Activated CD4-positive, CD25-positive, alpha-beta regulatory T cell treated with anti-CD3 and anti-CD28 coated beads, Interleukin-2, amount 50 U/mL, for 16 hours (primary cell): Measurements from ENCODE around the gene ARHGAP1.

Experiments
- DNase-seq: peaks from one replicate; pipeline ENCODE4 v3.0.0-alpha.2; 2020; ENCODE audit warnings: low read depth, low spot score

The ARHGAP1 gene

DNA sequence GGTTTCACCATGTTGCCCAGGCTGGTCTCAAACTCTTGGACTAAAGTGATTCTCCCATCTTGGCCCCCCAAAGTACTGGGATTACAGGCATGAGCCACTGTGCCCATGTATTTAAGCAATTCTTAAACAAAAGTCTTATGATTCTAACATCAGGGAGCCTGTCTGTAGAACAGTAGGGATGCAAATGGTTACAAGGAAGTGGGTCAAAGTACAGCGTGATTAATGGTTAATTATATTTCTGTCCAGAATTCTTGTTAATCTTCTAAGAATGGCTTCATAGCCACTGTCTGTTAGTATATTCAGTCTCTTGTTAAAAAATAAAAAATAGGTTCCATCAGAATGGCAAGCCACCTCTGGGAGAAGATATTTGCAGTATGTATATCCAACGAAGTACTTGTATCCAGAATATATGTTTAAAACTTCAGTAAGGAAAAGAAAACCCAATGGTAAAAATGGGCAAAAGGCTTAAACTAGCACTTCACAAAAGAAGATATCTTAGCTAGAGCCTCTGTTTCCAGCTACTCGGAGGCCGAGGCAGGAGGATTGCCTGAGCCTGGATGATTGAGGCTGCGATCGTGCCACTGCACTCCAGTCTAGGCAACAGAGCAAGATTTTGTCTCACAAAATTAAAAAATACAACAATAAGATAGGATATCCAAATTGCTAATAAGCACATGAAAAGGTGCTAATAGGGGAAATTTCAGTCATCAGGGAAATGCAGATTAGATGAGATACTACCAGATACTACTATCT, 60.2 kb downstream of the ARHGAP1 start:
- DNase-seq = no peak

DNA sequence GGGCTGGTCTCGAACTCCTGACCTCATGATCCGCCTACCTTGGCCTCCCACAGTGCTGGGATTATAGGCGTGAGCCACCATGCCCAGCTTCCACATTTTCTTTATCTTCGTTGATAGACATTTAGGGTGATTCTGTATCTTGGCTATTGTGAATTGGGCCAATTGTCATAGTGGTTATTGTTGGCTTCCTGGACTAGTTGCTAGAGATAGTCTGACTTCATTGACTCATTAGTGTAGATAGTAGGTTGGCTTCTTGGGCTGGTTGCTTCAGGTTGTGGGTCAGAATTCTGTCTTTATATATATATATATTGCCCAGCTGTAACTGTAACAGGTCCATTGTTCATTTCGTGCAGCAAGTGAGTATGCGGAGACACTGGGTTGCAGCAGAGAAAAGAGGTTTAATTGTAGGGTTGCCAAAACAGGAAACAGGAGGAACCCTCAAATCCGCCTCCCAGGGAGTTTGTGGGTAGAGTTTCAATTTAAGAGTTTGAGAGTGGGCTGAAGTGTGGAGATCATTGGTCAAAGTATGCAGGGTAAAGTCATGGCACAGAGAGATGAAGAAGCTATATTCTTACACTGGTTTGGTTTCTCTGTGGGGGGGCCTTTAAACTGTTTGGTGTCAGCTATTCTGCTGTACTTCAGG, 61.1 kb downstream of the ARHGAP1 start:
- DNase-seq = no peak

DNA sequence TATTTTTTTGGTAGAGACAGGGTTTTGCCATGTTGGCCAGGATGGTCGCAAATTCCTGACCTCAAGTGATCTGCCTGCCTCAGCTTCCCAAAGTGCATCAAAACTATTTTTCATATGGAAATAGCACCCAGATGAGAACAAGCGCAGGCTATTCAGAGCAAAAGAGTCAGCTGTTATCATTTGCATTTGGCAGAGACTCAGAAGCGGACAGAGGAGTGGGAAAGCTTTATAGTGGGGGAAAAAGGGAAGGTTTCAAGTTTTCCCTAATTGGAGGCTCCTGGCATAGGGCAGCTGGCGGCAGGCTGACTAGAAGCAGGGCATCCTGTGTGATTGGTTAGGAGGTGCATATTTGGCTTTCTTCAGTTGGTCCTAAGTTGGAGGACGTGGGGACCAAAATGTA, 62.9 kb downstream of the ARHGAP1 start:
- DNase-seq = no peak

DNA sequence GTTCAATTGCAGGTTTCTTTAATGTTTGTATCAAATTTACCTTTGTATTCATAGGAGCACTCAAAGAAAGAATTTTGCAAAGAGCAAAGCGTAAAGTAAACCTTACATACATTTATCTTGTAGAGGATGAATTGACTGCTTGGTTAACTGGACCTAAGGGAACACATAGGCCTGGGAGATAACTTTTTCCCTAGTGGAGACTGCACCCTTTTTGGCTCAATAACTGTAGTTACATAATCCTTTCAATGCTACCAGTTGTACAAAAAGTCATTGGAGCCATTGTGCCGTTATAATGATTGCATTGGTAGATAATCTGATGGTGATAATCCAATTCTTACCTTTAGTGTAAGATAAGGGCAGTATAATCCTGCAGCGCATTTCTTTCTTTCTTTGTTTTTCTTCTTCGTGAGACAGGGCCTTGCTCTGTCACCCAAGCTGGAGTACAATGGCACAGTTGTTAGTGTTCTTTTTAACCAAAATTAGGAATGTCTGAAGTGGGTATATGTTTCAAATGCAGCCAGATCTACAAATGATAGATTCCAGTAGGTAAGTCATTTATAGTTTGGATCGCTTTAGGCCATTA, 64.8 kb downstream of the ARHGAP1 start:
- no peak for DNase-seq

DNA sequence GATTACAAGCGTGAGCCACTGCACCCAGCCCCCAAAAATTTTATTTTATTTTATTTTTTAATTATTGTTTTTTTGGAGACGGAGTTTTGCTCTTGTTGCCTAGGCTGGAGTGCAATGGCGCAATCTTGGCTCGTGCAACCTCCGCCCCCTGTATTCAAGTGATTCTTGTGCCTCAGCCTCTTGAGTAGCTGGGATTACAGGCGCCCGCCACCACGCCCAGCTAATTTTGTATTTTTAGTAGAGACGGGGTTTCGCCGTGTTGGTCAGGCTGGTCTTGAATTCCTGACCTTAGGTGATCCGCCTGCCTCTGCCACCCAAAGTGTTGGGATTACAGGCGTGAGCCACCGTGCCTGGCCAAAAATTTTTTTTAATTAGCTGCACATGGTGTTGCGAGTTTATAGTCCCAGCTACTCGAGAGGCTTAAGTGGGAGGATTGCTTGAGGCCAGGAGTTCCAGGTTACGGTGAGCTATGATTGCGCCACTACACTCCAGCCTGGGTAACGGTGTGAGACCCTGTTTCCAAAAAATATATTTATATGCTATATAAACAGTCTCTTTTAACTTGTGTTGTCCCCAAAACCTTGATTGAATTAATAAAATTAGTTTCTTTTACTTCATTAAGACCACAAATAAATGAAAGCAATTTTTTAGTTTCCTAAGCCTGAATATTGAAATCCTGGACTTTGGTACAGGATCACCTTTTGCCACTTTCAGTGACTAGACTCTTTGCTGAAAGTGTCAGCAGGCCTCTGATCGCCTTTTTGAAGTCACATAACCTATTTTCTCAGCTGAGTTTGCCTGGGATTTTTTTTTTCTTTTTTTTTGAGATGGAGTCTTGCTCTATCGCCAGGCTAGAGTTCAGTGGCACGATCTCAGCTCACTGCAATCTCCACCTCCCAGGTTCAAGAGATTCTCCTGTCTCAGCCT, 66.9 kb downstream of the ARHGAP1 start:
- DNase-seq = no peak

DNA sequence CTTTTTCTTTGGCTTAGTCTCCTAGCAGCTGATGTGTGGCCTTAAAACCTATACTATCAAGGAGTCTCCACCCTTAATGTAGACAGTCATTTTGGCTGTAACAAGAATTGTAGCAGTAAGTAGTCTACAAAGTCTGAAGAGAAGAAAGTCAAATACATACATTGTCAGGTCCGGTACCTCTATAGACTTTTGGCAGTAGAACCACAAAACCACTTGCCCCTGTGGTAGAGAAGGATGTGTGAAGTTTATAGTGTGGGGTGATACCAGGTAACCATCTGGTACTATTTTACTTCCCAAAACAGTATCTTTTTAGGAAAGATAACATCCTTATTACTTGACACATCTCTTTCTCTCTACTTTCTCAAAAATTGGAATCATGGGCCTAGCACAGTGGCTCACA, 67.9 kb downstream of the ARHGAP1 start:
- DNase-seq = no peak

DNA sequence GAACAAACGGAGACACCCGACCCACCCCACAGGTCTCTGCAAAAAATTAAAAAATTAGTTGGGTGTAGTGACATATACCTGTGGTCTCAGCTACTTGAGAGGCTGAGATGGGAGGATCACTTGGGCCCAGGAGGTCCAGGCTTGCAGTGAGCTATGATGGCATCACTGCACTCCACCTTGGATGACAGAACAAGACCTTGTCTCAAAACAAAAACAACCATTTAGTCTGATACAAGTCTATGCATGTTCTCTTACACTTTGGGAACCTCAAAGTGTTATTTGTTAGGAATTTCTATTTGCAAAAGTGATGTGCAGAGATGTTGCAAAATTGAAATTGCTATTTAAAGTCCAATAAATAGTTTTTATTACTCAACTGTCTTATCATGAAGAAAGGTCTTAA, 68.7 kb downstream of the ARHGAP1 start:
- DNase-seq = no peak

DNA sequence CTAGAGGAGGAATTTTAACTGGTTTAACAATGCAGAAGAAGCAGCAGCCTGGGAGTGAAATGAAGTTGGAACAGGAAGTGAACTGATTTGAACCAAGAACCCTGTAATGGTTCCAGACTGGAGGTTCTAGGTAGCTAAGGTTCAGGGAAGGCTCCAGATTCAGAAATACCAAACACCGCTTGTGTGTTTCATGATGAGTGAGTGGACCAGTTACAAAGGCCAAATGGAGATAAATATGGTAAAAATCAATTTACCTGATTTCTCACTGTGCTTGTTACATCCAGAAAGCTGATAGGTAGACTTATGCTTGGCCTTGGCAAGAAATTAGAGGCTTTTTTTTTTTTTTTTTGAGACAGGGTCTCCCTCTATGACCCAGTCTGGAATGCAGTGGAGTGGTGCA, 70.2 kb downstream of the ARHGAP1 start:
- DNase-seq = no peak

DNA sequence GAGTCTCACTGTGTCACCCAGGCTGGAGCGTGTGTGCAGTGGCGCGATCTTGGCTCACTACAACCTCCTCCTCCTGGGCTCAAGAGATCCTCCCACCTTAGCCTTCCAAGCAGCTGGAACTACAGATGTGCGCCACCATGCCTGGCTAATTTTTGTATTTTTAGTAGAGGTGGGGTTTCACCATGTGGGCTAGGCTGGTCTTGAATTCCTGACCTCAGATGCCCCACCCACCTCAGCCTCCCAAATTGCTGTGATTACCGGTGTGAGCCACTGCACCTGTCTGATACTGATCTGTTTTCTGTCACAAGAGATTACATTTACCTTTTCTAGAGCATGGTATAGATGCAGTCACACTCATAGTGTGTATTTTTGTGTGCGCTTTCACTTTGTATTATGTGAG, 71.5 kb downstream of the ARHGAP1 start:
- DNase-seq = no peak
